ENCODE data around the gene DUSP22. TPM values are rescaled to one million over a fixed set of nuclear protein-coding genes. Genes with fewer than 3 reads are reported as not detected.

Gene DUSP22, protein sequence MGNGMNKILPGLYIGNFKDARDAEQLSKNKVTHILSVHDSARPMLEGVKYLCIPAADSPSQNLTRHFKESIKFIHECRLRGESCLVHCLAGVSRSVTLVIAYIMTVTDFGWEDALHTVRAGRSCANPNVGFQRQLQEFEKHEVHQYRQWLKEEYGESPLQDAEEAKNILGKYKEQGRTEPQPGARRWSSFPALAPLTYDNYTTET
- total RNA-seq (2021; ENCODE audit: unreplicated experiment) (19.2 TPM), Bru-seq, nascent RNA (percentile 48 among the genes with signal in this experiment), BruChase-seq, experiment 1, labeled RNA remaining after a 6-hour chase (percentile 43 among the genes with signal in this experiment), BruChase-seq, experiment 2, labeled RNA remaining after a 2-hour chase (percentile 51 among the genes with signal in this experiment)
- polyA plus RNA-seq (2012) = 15.2 and 16.3 TPM in 2 replicates
- long read RNA-seq, transcript DUSP22-207 (7 exons, 587 nt) = minor isoform, 6 of 28 reads
- long read RNA-seq, transcript DUSP22-201 (8 exons, 1,485 nt) = major isoform, 7 of 28 reads
- long read RNA-seq, partial matches to known transcripts = 0 of 28 reads
- long read RNA-seq, other reads (novel, unspliced or antisense) = 11 of 28 reads

DNA sequence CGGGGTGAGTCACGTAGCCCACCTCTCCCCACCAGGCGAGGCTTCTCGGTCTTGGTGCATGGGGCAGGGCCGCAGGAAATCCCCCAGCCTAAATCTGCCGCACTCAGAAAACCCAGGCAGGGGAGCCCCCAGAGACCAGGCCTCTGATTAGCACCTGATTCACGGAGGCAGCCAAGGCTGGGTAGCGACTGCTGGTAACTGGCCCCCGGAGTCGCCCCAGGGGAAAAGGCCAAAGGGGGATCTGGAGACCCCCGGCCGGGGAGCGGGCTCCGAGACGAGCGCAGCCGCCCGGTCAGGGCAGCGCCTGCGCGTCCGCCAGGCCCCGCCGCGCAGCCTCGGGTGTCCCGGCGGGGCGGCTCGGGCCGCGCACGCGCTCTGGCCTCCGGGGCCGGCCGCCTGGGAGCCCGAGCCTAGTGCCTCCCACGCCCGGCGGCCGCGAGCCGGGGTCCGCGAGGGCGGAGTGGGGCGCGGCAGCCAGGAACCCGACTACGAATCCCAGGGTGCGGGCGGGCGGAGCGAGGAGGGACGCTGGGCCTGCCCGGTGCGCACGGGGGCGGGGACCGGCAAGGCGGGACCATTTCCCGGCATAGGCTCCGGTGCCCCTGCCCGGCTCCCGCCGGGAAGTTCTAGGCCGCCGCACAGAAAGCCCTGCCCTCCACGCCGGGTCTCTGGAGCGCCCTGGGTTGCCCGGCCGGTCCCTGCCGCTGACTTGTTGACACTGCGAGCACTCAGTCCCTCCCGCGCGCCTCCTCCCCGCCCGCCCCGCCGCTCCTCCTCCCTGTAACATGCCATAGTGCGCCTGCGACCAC lies at the start of gene DUSP22:
TSS of gene DUSP22 (plus strand) at position 791 of the 809 bp plus-strand sequence. CDS start 53 bp downstream, outside the sequence.
- POLR2A ChIA-PET = no interaction called here
- CTCF ChIA-PET = no interaction called here
- H2AFZ ChIP-seq (ENCODE audit: low read depth, low read length, poor library complexity, severe bottlenecking) = no peak within 1 kb of the TSS

More for the DNA sequence above, at the start of gene DUSP22:
- Histone ChIP-seq H3K79me2 (ENCODE audit: insufficient read depth, low read length) (no peaks in the 10 kb centered on the region), H4K20me1 (ENCODE audit: insufficient read depth) (no peaks in the 10 kb centered on the region), H3K27ac (ENCODE audit: low read depth, low read length) (peak within 1 kb of the TSS; percentile 93), H3K27me3 (ENCODE audit: insufficient read depth, low read length) (peaks cover 10% of the 10 kb centered on the region; the same call in 1 of the 2 replicates), H3K4me1 (ENCODE audit: control insufficient read depth in 1 of 2, insufficient read depth in 2 of 2, low read length in 2 of 2) (peaks cover 11 to 17% of the 10 kb centered on the region in 2 experiments; a peak in 3 of 4 replicates), H3K36me3 (ENCODE audit: control insufficient read depth in 1 of 2, insufficient read depth in 2 of 2, low read length in 2 of 2) (no peaks in the 10 kb centered on the region), H3K9me2 (ENCODE audit: insufficient read depth) (no peaks in the 10 kb centered on the region), H3K9ac (ENCODE audit: low read length) (peak within 1 kb of the TSS; percentile 73), H3K9me3 (ENCODE audit: control insufficient read depth in 1 of 2, insufficient read depth in 1 of 2, low read depth in 1 of 2, low read length in 2 of 2) (no peaks in the 10 kb centered on the region), H3K4me2 (ENCODE audit: low read length) (peak within 1 kb of the TSS; percentile 95), H3K4me3 (replicated peaks in 1 of 2; ENCODE audit: low read depth in 1 of 2, low read length in 2 of 2) (peak within 1 kb of the TSS; percentile 61 to 69)
- BruUV-seq (replicated peaks) = no TSS peak
- RAD21 ChIA-PET (ENCODE audit: low non-redundant PET in 1 of 2, low total read pairs in 2 of 2, uncharacterized antibody in 2 of 2, unreplicated experiment in 2 of 2) = no interaction called here
- TF ChIP-seq EGR1 (IDR thresholded peaks at IDR 0.05; ENCODE audit: low read depth) (peak; percentile 79), POLR2A (IDR thresholded peaks at IDR 0.05; ENCODE audit: borderline replicate concordance, extremely low read depth, insufficient read depth, insufficient read length) (peak; percentile 54), ZFX (IDR thresholded peaks at IDR 0.05) (peak; percentile 78), EZH2phosphoT487 (IDR thresholded peaks at IDR 0.05; ENCODE audit: borderline replicate concordance) (no peak), JUND (IDR thresholded peaks at IDR 0.05) (no peak), TCF7L2 (IDR thresholded peaks at IDR 0.05; ENCODE audit: borderline replicate concordance, extremely low read depth, insufficient read depth, insufficient read length) (no peak), POLR2AphosphoS5 (IDR thresholded peaks at IDR 0.05; ENCODE audit: low read depth, low read length) (peak; percentile 79), CEBPB (IDR thresholded peaks at IDR 0.05; ENCODE audit: low read depth) (no peak)
- TF ChIP-seq, protein P1, sequence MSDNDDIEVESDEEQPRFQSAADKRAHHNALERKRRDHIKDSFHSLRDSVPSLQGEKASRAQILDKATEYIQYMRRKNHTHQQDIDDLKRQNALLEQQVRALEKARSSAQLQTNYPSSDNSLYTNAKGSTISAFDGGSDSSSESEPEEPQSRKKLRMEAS (IDR thresholded peaks at IDR 0.05) = no peak; the same call in 1 of the 2 replicates
- TF ChIP-seq, protein P2, sequence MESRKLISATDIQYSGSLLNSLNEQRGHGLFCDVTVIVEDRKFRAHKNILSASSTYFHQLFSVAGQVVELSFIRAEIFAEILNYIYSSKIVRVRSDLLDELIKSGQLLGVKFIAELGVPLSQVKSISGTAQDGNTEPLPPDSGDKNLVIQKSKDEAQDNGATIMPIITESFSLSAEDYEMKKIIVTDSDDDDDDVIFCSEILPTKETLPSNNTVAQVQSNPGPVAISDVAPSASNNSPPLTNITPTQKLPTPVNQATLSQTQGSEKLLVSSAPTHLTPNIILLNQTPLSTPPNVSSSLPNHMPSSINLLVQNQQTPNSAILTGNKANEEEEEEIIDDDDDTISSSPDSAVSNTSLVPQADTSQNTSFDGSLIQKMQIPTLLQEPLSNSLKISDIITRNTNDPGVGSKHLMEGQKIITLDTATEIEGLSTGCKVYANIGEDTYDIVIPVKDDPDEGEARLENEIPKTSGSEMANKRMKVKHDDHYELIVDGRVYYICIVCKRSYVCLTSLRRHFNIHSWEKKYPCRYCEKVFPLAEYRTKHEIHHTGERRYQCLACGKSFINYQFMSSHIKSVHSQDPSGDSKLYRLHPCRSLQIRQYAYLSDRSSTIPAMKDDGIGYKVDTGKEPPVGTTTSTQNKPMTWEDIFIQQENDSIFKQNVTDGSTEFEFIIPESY (IDR thresholded peaks at IDR 0.05; ENCODE audit: extremely low read depth, insufficient replicate concordance, low read length) = no peak
- intact Hi-C loops (cut with micrococcal nuclease) = loop anchor here (5.0 kb wide), 1 partner anchor 115 kb away; no protein-coding TSS in a partner anchor
- peak; percentile 85 for ATAC-seq
- DNase-seq (ENCODE audit: low read depth, low spot score) = peak; percentile 45
